ENCODE data around the gene EGF. TPM values are rescaled to one million over a fixed set of nuclear protein-coding genes. Genes with fewer than 3 reads are reported as not detected.

Gene EGF
- total and polyA plus RNA-seq, 9 donors: 1.9 to 13.7 (median 6.6) TPM

DNA sequence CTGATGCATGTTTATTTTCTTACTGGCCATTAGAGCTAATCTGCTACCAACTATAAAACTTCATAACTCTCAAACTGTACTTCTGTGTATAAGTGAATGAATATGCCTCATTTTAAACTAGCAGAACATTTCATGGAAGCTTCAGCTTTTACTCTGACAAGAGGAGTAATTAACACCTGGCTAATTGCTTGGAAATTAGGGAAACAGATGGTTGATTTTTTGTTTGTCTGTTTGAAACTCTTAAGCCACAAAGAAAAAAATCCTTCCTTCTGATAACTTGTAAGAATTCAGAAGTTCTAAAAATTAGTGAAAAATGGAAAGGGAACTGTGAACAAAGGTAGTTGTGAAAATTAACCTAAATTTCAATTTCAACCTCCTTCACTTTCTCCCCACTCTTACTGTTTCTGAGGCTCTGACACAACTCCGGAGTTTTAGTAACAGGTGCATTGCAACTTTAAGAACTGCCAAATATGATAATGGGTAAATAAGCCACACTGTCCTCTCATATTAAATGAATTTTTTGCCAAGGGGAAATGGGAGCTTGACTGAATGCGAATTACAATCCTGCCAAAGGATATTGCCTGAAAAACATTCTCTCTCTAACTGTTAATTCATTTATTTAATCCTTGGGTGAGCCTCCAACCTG is 1.0 kb downstream of the EGF start:
- no peaks in the 10 kb centered on the region for H3K27me3 ChIP-seq (ENCODE audit: control insufficient read depth, insufficient read depth, low read length)
- no peak overlapping the region for H3K4me3 ChIP-seq (ENCODE audit: low read length)
- no peaks in the 10 kb centered on the region for H3K9me3 ChIP-seq (replicated peaks; ENCODE audit: control insufficient read depth, low read depth, low read length)
- H3K27ac ChIP-seq (ENCODE audit: low read length): no peak overlapping the region
- WGBS (ENCODE audit: insufficient coverage): no CpG with 5 or more reads among the region's 2 CpGs
- no peaks in the 10 kb centered on the region for H3K36me3 ChIP-seq (ENCODE audit: control insufficient read depth, insufficient read depth, low read length)
- no peak for DNase-seq
- peaks cover 2% of the 10 kb centered on the region for H3K4me1 ChIP-seq (ENCODE audit: control insufficient read depth, insufficient read depth, low read length)

DNA sequence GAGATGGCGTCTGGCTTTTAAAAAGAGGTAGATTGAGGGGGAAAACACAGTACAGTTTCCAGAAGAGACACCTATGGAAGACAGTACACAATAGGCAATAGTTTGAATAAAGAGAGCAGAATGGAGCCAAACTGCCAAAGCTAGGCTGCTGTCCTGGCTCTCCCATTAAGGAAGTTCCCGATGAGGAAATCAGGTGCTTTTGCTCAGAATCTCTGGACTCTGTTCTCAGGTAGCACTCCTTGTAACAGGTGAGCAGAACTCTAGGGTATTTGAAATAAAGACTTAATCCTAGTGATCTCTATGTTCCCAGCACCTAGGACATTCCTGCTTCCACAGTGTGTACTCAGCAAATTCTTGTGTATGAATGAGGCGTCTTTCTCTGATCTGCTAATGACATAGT is 1.6 kb downstream of the EGF start:
- WGBS (ENCODE audit: insufficient coverage): 83% methylated on average over 1 of the region's 3 CpGs
- no peak overlapping the region for H3K27ac ChIP-seq (ENCODE audit: low read length)

GRCh38 chr4:109915385-109916026 is 2.8 kb downstream of the EGF start:
- Histone ChIP-seq H3K27me3 (ENCODE audit: control insufficient read depth, insufficient read depth, low read length) (no peaks in the 10 kb centered on the region), H3K27ac (ENCODE audit: low read length) (no peak overlapping the region), H3K4me1 (ENCODE audit: control insufficient read depth, insufficient read depth, low read length) (peaks cover 2% of the 10 kb centered on the region), H3K9me3 (replicated peaks; ENCODE audit: control insufficient read depth, low read depth, low read length) (no peaks in the 10 kb centered on the region), H3K36me3 (ENCODE audit: control insufficient read depth, insufficient read depth, low read length) (no peaks in the 10 kb centered on the region), H3K4me3 (ENCODE audit: low read length) (no peak overlapping the region)
- DNase-seq: peak; percentile 3
- 63% methylated on average over 4 of the region's 8 CpGs for WGBS (ENCODE audit: insufficient coverage)

More for the DNA sequence above, 1.6 kb downstream of the EGF start:
- H3K27me3 ChIP-seq (ENCODE audit: control insufficient read depth, insufficient read depth, low read length): no peaks in the 10 kb centered on the region
- H3K4me3 ChIP-seq (ENCODE audit: low read length): no peak overlapping the region
- H3K4me1 ChIP-seq (ENCODE audit: control insufficient read depth, insufficient read depth, low read length): peaks cover 2% of the 10 kb centered on the region
- H3K36me3 ChIP-seq (ENCODE audit: control insufficient read depth, insufficient read depth, low read length): no peaks in the 10 kb centered on the region
- no peaks in the 10 kb centered on the region for H3K9me3 ChIP-seq (replicated peaks; ENCODE audit: control insufficient read depth, low read depth, low read length)
- no peak for DNase-seq

- H3K27me3 ChIP-seq (ENCODE audit: control insufficient read depth, insufficient read depth, low read length): no peaks in the 10 kb centered on the region
- no peaks in the 10 kb centered on the region for H3K9me3 ChIP-seq (replicated peaks; ENCODE audit: control insufficient read depth, low read depth, low read length)
- H3K27ac ChIP-seq (ENCODE audit: low read length): no peak overlapping the region
- H3K4me1 ChIP-seq (ENCODE audit: control insufficient read depth, insufficient read depth, low read length): peaks cover 2% of the 10 kb centered on the region
- 10% methylated on average over 2 of the region's 4 CpGs for WGBS (ENCODE audit: insufficient coverage)
- DNase-seq: no peak
- H3K36me3 ChIP-seq (ENCODE audit: control insufficient read depth, insufficient read depth, low read length): no peaks in the 10 kb centered on the region
- H3K4me3 ChIP-seq (ENCODE audit: low read length): no peak overlapping the region
Measured at GRCh38 chr4:109916027-109916409, 3.3 kb downstream of the EGF start.

- Histone ChIP-seq H3K4me1 (ENCODE audit: control insufficient read depth, insufficient read depth, low read length) (no peaks in the 10 kb centered on the region), H3K4me3 (ENCODE audit: low read length) (no peak overlapping the region), H3K36me3 (ENCODE audit: control insufficient read depth, insufficient read depth, low read length) (no peaks in the 10 kb centered on the region), H3K9me3 (replicated peaks; ENCODE audit: control insufficient read depth, low read depth, low read length) (no peaks in the 10 kb centered on the region), H3K27ac (ENCODE audit: low read length) (no peak overlapping the region), H3K27me3 (ENCODE audit: control insufficient read depth, insufficient read depth, low read length) (no peaks in the 10 kb centered on the region)
- peak; percentile 13 for DNase-seq
- WGBS (ENCODE audit: insufficient coverage): no CpG with 5 or more reads among the region's 1 CpG
Measured at GRCh38 chr4:109921384-109921808, 8.7 kb downstream of the EGF start.

- Histone ChIP-seq H3K4me3 (ENCODE audit: low read length) (no peak overlapping the region), H3K27me3 (ENCODE audit: control insufficient read depth, insufficient read depth, low read length) (no peaks in the 10 kb centered on the region), H3K9me3 (replicated peaks; ENCODE audit: control insufficient read depth, low read depth, low read length) (no peaks in the 10 kb centered on the region), H3K27ac (ENCODE audit: low read length) (no peak overlapping the region), H3K36me3 (ENCODE audit: control insufficient read depth, insufficient read depth, low read length) (no peaks in the 10 kb centered on the region), H3K4me1 (ENCODE audit: control insufficient read depth, insufficient read depth, low read length) (no peaks in the 10 kb centered on the region)
- no CpG with 5 or more reads among the region's 2 CpGs for WGBS (ENCODE audit: insufficient coverage)
- no peak for DNase-seq
Measured at GRCh38 chr4:109925396-109925795, 12.7 kb downstream of the EGF start.

GRCh38 chr4:109928327-109929045 is 15.8 kb downstream of the EGF start:
- Histone ChIP-seq H3K4me1 (ENCODE audit: control insufficient read depth, insufficient read depth, low read length) (no peaks in the 10 kb centered on the region), H3K9me3 (replicated peaks; ENCODE audit: control insufficient read depth, low read depth, low read length) (no peaks in the 10 kb centered on the region), H3K27me3 (ENCODE audit: control insufficient read depth, insufficient read depth, low read length) (no peaks in the 10 kb centered on the region), H3K27ac (ENCODE audit: low read length) (no peak overlapping the region), H3K4me3 (ENCODE audit: low read length) (no peak overlapping the region), H3K36me3 (ENCODE audit: control insufficient read depth, insufficient read depth, low read length) (no peaks in the 10 kb centered on the region)
- DNase-seq: no peak
- no CpG with 5 or more reads among the region's 4 CpGs for WGBS (ENCODE audit: insufficient coverage)

DNA sequence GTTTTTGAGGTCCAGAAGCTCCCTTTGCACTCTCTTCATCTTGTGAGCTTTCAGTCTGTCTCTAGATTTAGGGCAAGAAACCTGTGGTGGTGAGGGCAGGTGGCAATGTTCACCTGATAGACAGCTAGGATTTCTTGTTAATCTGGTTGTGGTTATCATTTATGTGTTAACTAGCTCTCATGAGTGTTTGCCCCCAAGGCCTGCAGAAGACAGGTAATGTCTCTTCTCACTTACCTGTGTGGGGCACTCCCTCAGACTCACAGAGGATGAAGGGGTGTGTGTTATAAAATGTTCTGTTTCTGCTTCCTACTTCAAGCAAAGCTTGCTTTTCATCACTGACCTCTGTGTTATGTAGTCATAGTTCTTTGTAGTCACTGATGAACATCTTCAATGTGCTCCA is 17.8 kb downstream of the EGF start:
- Histone ChIP-seq H3K27ac (ENCODE audit: low read length) (no peak overlapping the region), H3K4me3 (ENCODE audit: low read length) (no peak overlapping the region), H3K27me3 (ENCODE audit: control insufficient read depth, insufficient read depth, low read length) (no peaks in the 10 kb centered on the region), H3K9me3 (replicated peaks; ENCODE audit: control insufficient read depth, low read depth, low read length) (no peaks in the 10 kb centered on the region), H3K4me1 (ENCODE audit: control insufficient read depth, insufficient read depth, low read length) (no peaks in the 10 kb centered on the region), H3K36me3 (ENCODE audit: control insufficient read depth, insufficient read depth, low read length) (no peaks in the 10 kb centered on the region)
- DNase-seq: no peak

DNA sequence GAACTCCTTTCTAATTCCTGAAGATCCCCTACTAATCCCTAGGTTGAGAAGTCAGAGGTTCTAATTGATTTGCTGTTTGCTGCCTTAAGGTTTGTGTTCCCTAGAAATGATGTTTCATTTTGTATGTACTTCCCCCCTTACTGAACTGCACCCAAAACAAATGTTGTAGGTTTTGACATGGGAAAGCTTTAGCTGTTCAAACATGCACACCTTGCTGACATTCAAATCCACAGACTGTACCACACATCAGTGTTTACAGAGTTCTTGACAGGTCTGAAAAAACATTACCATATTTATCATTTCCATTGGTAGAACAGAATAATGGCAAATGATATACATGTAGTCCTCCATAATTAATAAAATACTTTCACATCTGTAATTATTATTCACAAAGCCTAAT is 18.2 kb downstream of the EGF start:
- Histone ChIP-seq H3K27ac (ENCODE audit: low read length) (no peak overlapping the region), H3K9me3 (replicated peaks; ENCODE audit: control insufficient read depth, low read depth, low read length) (no peaks in the 10 kb centered on the region), H3K4me1 (ENCODE audit: control insufficient read depth, insufficient read depth, low read length) (no peaks in the 10 kb centered on the region), H3K4me3 (ENCODE audit: low read length) (no peak overlapping the region), H3K27me3 (ENCODE audit: control insufficient read depth, insufficient read depth, low read length) (no peaks in the 10 kb centered on the region), H3K36me3 (ENCODE audit: control insufficient read depth, insufficient read depth, low read length) (no peaks in the 10 kb centered on the region)
- no peak for DNase-seq

DNA sequence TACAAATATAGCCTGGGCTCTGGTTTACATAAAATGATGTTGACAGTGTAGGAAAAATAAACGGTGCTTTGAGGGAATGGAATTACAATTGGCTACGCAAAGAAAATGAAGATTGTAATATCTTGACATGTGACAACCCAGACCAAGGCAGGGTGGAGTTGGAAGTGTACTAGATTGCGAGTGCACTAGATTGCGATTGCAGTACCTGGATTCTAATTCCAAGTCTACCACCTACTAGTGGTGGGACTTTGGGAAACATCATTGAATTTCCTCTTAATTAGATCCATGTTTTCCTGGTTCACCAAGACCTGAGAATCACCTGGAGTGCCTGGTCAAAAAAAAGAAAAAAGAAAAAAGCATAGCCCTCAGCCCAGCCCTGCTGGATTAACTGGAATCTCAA is 18.6 kb downstream of the EGF start:
- no peaks in the 10 kb centered on the region for H3K36me3 ChIP-seq (ENCODE audit: control insufficient read depth, insufficient read depth, low read length)
- no CpG with 5 or more reads among the region's 4 CpGs for WGBS (ENCODE audit: insufficient coverage)
- H3K27me3 ChIP-seq (ENCODE audit: control insufficient read depth, insufficient read depth, low read length): no peaks in the 10 kb centered on the region
- H3K27ac ChIP-seq (ENCODE audit: low read length): no peak overlapping the region
- no peak for DNase-seq
- no peaks in the 10 kb centered on the region for H3K4me1 ChIP-seq (ENCODE audit: control insufficient read depth, insufficient read depth, low read length)
- no peaks in the 10 kb centered on the region for H3K9me3 ChIP-seq (replicated peaks; ENCODE audit: control insufficient read depth, low read depth, low read length)
- no peak overlapping the region for H3K4me3 ChIP-seq (ENCODE audit: low read length)

Data from muscle of leg (tissue), 11 donors.